ENCODE measurements around the gene BACH2.

- TF ChIP-seq CTCF (IDR thresholded peaks at IDR 0.05), result no peak
- no peak for TF ChIP-seq POLR2A (IDR thresholded peaks at IDR 0.05)
These were observed 32.9 kb upstream of the BACH2 start for GRCh38 chr6:90329386-90330077.
